Activated CD8-positive, alpha-beta memory T cell treated with anti-CD3 and anti-CD28 coated beads for 24 hours (primary cell): ENCODE data around the gene NYAP1.
A peak's percentile ranks its signal among the peaks of the same experiment; 100 is the strongest.
"Not testable (repeated sequence)": the region's sequence is repeated elsewhere in the genome, so short reads cannot be mapped to it uniquely, and the experiment has no call there.

Experiments used
- DNase-seq: peaks from one replicate; pipeline ENCODE4 v3.0.0-alpha.2; 2020

NYAP1 gene

GRCh38 chr7:100516135-100516812, 32.5 kb downstream of the NYAP1 start:
- peak; percentile 62 for DNase-seq

- DNase-seq, result no peak
Measured at GRCh38 chr7:100517305-100517704, 33.6 kb downstream of the NYAP1 start.

- DNase-seq, result no peak
Measured at GRCh38 chr7:100519580-100519979, 35.9 kb downstream of the NYAP1 start.

DNA sequence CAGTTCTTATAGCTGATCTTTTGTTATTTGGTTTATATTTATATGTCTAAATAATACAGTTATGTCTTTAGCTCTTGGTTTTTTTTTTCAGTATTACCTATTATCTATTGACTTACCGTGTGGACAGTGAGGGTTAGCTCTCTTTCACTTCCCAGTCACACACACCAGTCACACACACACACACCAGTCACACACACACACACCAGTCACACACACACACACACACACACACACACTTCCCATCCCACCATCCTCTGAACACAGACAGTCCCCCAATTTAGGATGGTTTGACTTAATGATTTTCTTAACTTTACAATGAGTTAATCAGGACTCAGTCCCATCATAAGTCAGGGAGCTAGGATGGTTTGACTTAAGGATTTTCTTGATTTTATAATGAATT, 36.4 kb downstream of the NYAP1 start:
- DNase-seq, result no peak

GRCh38 chr7:100521076-100521475, 37.3 kb downstream of the NYAP1 start:
- no peak for DNase-seq

DNA sequence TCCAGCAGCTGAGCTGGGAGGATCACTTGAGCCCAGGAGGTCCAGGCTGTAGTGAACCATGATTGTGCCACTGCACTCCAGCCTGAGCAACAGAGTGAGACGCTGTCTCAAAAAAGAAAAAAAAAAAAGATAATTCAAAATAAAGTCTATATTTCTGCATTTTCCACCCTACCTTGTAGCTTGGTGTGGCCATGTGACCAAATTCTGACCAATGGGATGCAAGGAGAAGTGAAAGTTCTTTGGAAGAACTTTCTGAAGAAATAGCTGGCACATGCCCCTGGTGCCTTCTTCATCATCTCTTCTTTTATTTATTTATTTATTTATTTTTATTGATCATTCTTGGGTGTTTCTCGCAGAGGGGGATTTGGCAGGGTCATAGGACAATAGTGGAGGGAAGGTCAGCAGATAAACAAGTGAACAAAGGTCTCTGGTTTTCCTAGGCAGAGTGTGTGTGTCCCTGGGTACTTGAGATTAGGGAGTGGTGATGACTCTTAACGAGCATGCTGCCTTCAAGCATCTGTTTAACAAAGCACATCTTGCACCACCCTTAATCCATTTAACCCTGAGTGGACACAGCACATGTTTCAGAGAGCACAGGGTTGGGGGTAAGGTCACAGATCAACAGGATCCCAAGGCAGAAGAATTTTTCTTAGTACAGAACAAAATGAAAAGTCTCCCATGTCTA, 38.3 kb downstream of the NYAP1 start:
- not testable (repeated sequence) for DNase-seq

DNA sequence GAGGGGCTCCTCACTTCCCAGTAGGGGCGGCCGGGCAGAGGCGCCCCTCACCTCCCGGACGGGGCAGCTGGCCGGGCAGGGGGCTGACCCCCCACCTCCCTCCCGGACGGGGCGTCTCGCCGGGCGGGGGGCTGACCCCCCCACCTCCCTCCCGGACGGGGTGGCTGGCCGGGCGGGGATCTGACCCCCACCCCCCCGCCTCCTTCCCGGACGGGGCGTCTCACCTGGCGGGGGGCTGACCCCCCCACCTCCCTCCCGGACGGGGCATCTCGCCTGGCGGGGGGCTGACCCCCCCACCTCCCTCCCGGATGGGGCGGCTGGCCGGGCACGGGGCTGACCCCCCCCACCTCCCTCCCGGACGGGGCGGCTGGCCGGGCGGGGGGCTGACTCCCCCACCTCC, 39.5 kb downstream of the NYAP1 start:
- not testable (repeated sequence) for DNase-seq

- DNase-seq, result not testable (repeated sequence)
Measured at GRCh38 chr7:100528108-100528866, 44.6 kb downstream of the NYAP1 start.

DNA sequence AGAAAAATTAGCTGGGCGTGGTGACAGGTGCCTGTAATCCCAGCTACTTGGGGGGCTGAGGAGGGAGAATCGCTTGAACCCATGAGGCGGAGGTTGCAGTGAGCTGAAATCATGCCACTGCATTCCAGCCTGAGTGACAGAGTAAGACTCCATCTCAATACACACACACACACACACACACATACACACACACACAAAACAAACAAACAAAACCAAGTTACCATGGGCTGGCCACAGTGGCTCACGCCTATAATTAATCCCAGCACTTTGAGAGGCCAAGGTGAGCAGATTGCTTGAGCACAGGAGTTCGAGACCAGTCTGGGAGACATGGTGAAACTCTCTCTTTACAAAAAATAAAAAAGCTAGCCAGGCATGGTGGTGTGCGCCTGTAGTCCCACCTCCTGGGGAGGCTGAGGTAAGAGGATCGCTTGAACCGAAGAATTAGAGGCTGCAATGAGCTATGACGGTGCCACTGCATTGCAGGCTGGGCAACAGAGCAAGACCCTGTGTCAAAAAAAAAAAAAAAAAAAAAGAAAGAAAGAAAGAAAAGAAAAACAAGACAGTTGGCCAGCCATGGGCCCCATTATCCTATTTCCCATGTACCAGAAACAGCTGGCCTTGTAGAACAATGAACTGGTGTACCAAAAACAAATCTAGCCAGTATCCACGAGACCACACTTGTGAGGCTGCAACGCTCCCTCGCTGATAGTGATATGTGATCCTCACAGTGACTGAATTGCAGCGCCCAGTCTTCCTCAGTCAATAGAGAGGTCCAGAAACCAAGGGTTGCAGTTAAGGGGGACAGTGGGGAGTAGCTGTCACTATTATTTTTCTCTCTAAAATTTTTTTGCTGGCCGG, 48.7 kb downstream of the NYAP1 start:
- no peak for DNase-seq

DNA sequence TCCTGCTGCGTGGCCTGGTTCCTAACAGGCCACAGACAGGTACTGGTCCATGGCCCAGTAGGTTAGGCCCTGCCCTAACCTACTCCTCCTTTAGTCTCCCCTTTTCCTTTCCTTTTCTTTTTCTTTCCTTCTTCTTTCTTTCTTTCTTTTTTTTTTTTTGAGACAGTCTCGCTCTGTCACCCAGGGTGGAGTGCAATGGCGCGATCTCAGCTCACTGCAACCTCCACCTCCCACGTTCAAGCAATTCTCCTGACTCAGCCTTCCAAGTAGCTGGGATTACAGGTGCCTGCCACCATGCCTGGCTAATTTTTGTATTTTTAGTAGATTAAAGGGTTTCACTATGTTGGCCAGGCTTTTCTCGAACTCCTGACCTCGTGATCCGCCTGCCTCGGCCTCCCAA, 52.3 kb downstream of the NYAP1 start:
- not testable (repeated sequence) for DNase-seq

GRCh38 chr7:100536695-100537094, 53.0 kb downstream of the NYAP1 start:
- not testable (repeated sequence) for DNase-seq

DNA sequence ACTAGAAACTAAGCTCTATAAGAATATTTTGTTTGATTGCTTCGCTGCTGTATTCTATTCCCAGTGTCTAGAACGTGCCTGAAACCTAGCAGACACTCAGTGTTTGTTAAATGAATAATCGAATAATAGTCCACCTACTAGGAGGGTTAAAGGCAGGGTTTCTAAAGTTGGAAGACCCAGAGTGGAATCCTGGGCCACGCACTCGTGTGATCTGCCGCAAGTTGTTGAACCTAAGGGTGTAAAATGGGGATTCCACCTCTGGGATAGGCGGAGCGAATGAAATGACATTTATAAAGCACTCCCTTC, 54.6 kb downstream of the NYAP1 start:
- no peak for DNase-seq

DNA sequence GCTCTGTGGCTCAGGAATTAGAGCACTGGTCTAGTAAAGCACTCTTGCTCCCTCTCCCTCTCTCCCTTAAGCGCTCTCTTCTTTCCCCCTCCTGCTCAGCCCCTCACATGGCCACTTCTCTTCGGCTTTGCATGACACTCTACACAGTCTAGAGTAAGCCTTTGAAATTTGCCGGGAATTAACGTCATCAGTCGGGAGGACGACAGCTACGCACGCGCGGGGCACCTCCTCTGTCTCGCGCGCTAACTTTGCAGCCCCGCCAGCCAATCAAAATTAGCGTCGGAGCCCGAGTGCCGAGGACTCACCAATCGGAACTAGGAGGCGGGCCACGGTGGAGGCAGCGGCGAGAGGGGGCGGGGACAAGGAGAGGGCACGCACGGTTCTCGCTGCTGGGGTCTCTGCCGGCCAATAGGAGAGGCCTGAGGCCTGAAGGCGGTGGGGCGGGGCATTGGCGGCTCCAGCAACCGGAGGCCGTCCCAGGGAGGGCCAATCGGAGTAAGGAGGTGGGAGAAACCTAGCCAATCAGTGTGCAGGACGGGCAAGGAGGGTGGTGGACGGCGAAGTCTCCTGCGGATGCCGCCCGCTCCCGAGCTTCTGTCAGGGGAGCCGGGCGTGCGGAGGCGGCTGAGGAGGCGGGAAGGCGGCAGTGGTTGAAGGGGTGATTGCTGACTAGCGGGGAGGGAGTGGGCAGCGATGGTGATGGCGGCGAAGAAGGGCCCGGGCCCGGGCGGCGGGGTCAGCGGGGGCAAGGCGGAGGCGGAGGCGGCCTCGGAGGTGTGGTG, 55.1 kb downstream of the NYAP1 start, which contains the start of gene AGFG2:
Gene AGFG2 (plus strand): TSS at position 550 of the 782 bp plus-strand sequence. CDS start 144 bp downstream, at position 694.
- peak; percentile 100 for DNase-seq

GRCh38 chr7:100539436-100540006, 55.8 kb downstream of the NYAP1 start:
- DNase-seq, result no peak

DNA sequence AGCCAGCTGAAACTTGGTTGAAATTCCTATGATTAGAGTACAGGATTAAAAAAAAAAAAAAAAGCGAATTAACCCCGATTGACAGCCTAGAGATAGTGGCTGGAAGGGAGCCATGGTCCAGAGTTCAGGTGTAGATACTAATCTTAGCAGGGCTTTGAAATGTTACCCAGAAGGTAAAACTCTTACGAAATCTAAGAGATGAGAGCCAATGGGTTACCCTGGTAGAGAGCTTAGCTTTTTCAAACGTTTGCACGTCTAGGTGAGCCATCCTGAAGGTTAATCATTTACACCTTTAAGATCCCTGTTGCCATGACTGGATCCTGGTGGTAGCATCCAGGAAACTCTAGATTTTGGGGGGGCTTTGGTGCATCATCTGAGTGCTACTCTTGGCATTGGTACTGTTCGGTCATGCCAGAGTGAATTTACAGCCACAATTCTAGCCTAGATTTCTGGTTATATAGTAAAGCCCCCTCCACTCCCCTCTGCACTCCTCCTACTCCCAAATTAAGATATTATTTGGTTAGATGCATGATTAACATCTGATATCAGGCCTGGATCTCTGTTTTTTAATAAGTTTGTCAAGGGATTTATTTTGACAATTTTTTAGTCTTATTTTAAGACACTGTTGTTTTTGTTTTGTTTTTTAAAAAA, 56.5 kb downstream of the NYAP1 start:
- DNase-seq, result no peak

GRCh38 chr7:100541309-100541708, 57.6 kb downstream of the NYAP1 start:
- DNase-seq, result not testable (repeated sequence)

DNA sequence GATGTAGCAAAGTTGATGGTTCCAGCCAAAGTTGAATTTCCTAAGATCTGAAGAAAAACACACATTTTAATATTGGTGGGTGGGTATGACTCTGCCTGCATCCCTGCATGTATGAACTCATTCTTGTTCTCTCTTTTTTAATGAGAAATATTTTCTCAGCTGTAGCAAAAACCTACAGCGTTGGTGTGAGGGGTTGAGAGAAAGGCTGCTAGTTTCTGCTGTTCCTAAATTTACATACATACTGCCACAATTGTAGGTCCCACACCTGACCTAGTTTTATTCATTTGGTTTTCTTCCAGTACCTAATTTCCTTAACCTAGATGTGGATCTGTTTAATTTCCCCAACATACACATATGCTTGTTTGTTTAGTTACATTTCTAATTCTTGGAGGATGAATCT, 59.9 kb downstream of the NYAP1 start:
- no peak for DNase-seq

DNA sequence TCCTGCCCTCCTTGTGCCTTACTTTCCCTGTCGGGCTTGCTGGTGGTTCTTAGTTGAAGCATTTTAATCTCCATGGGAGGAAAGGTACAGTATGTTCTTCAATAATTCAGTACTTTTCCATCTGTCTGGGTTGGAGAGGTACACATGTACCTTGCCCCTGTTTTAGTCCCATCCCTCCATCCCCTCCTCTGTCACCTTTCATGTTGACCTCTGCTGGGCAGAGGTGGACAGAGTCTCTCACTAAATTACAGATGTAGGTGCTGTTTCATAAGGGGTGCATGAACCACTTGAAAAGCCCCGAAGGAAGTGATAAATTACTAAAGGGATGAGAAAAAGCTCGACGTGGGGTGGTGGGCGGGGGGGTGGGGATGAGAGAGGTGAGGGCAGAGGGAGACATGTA, 60.7 kb downstream of the NYAP1 start:
- DNase-seq, result no peak
